A673 (cell line): ENCODE data around the gene LIMCH1.

Source experiments
- EZH2 ChIP-seq: fragments of 200-600 bp; sonication (generic); IDR thresholded peaks from 2 replicates; pipeline ENCODE4 v1.6.1; 2017; ENCODE audit warnings: borderline replicate concordance, low read depth, mild to moderate bottlenecking, mixed read lengths, antibody characterized with exemption, low read length; ENCODE audit not compliant: poor library complexity, severe bottlenecking
- TF ChIP-seq, protein P1 (sequence below): fragments of 300-800, 200-600 bp; sonication (generic); conservative IDR thresholded peaks from 2 replicates; pipeline ENCODE4 v1.5.1; 2017; ENCODE audit warnings: low read depth, mild to moderate bottlenecking, antibody characterized with exemption, low read length, moderate library complexity, mixed read lengths

DNA sequence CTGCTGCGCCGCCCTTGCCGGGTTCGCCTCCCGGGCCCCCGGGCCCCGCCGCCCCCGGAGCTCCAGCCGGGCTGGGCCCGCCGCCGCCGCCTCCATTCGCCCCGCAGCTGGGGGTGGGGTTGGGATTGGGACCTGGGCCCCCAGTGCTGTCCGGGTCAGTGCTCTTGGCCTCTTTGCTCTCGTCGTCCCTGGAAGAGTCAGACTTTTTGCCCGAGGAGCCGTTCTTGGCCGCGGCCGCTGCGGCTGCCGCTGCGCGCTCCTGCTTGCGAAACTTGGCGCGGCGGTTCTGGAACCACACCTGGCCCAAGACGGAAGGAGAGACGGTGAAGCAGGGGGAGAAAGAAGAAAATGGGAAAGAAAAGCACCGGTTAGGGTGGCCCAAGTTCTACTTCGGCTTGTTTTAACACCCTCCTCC is 208.1 kb downstream of the LIMCH1 start:
- TF ChIP-seq, protein P1, sequence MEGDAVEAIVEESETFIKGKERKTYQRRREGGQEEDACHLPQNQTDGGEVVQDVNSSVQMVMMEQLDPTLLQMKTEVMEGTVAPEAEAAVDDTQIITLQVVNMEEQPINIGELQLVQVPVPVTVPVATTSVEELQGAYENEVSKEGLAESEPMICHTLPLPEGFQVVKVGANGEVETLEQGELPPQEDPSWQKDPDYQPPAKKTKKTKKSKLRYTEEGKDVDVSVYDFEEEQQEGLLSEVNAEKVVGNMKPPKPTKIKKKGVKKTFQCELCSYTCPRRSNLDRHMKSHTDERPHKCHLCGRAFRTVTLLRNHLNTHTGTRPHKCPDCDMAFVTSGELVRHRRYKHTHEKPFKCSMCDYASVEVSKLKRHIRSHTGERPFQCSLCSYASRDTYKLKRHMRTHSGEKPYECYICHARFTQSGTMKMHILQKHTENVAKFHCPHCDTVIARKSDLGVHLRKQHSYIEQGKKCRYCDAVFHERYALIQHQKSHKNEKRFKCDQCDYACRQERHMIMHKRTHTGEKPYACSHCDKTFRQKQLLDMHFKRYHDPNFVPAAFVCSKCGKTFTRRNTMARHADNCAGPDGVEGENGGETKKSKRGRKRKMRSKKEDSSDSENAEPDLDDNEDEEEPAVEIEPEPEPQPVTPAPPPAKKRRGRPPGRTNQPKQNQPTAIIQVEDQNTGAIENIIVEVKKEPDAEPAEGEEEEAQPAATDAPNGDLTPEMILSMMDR = no peak
- TF ChIP-seq EZH2 = no peak
